ENCODE results near the gene TMEM240. TPM values are rescaled to one million over a fixed set of nuclear protein-coding genes. Genes with fewer than 3 reads are reported as not detected.

The TMEM240 gene
- total and polyA plus RNA-seq, 11 donors: 1.5 to 12.4 (median 4.2) TPM; not detected in 1

GRCh38 chr1:1491601-1492000 lies 48.8 kb downstream of the TMEM240 start:
- Histone ChIP-seq H3K27me3 (no peaks in the 10 kb centered on the region), H3K4me3 (no peak overlapping the region), H3K4me1 (no peaks in the 10 kb centered on the region), H3K27ac (no peak overlapping the region), H3K36me3 (peaks cover 0 to 81% (median 63%) of the 10 kb centered on the region in 9 donors), H3K9me3 (peaks cover 0 to 25% (median 8%) of the 10 kb centered on the region in 12 donors)
- intact Hi-C loops (cut with DNase I): loop anchor here in 1 of 10 donors (10.0 kb wide), 1 partner anchor 517 kb away; no protein-coding TSS in a partner anchor
- 97 to 100% (median 97%) methylated on average over 10 of the region's 10 CpGs for WGBS, 4 donors
- DNase-seq: no peak
- TF ChIP-seq CTCF (IDR thresholded peaks at IDR 0.05) (no peak), POLR2A (IDR thresholded peaks at IDR 0.05) (no peak)
- no peak for ATAC-seq

DNA sequence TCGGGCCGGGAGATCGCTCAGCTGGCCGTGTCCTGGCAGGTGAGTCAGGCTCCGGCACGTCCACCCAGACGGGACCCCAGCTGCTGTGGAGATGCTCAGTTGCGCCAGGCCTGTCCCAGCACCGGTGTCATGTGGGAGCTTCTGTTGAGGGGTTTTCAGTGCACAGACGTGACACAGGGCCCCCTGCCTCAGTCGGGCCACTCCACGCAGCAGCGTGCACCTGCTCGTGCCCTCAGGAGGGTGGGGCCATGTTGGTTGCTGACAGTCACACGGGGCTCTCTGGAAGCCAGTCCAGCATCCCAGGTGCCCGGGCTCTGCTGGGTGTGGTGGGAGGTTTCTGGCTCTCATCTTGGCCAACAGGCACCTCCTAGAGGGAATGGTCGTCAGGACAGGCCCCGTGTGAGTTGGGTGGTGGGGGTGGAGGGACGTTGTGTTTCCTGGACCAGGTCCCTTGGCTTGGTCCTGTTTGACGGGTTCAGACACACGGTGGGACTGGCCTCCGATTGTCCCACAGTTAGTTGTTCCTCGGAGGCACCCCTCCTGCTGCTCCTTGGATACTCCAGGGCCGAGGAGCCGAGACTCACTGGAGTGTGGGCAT lies 49.7 kb downstream of the TMEM240 start:
- 96 to 98% (median 97%) methylated on average over 12 to 21 of the region's 25 CpGs for WGBS, 4 donors
- no peak for ATAC-seq
- no peaks in the 10 kb centered on the region for H3K27me3 ChIP-seq
- H3K9me3 ChIP-seq: peaks cover 0 to 25% (median 8%) of the 10 kb centered on the region in 12 donors
- H3K4me1 ChIP-seq: no peaks in the 10 kb centered on the region
- TF ChIP-seq POLR2A (IDR thresholded peaks at IDR 0.05): no peak
- TF ChIP-seq CTCF (IDR thresholded peaks at IDR 0.05): no peak
- H3K27ac ChIP-seq: no peak overlapping the region
- DNase-seq: no peak
- intact Hi-C loops (cut with DNase I): loop anchor here in 1 of 10 donors (10.0 kb wide), 1 partner anchor 516 kb away; no protein-coding TSS in a partner anchor
- peaks cover 0 to 82% (median 61%) of the 10 kb centered on the region in 9 donors for H3K36me3 ChIP-seq
- no peak overlapping the region for H3K4me3 ChIP-seq

GRCh38 chr1:1489861-1490260 lies 50.6 kb downstream of the TMEM240 start:
- intact Hi-C loops (cut with DNase I): loop anchor here in 1 of 10 donors (10.0 kb wide), 1 partner anchor 515 kb away; no protein-coding TSS in a partner anchor
- no peaks in the 10 kb centered on the region for H3K27me3 ChIP-seq
- ATAC-seq (no peak), DNase-seq (no peak)
- 94 to 97% (median 96%) methylated on average over 15 to 19 of the region's 19 CpGs for WGBS, 4 donors
- H3K27ac ChIP-seq: no peak overlapping the region
- TF ChIP-seq POLR2A (IDR thresholded peaks at IDR 0.05) (no peak), CTCF (IDR thresholded peaks at IDR 0.05) (no peak)
- no peak overlapping the region for H3K4me3 ChIP-seq
- peaks cover 0 to 83% (median 60%) of the 10 kb centered on the region in 9 donors for H3K36me3 ChIP-seq
- H3K4me1 ChIP-seq: no peaks in the 10 kb centered on the region
- peaks cover 0 to 25% (median 8%) of the 10 kb centered on the region in 12 donors for H3K9me3 ChIP-seq

GRCh38 chr1:1489231-1489630 lies 51.2 kb downstream of the TMEM240 start:
- H3K36me3 ChIP-seq: peaks cover 0 to 88% (median 64%) of the 10 kb centered on the region in 9 donors
- intact Hi-C loops (cut with DNase I): no loop called here
- H3K9me3 ChIP-seq: peaks cover 0 to 25% (median 8%) of the 10 kb centered on the region in 12 donors
- H3K4me1 ChIP-seq: no peaks in the 10 kb centered on the region
- no peaks in the 10 kb centered on the region for H3K27me3 ChIP-seq
- H3K4me3 ChIP-seq: no peak overlapping the region
- DNase-seq (no peak), ATAC-seq (no peak)
- 91 to 96% (median 95%) methylated on average over 8 to 16 of the region's 16 CpGs for WGBS, 4 donors
- no peak overlapping the region for H3K27ac ChIP-seq
- TF ChIP-seq CTCF (IDR thresholded peaks at IDR 0.05) (no peak), POLR2A (IDR thresholded peaks at IDR 0.05) (no peak)
